Measurements from ENCODE around the gene FTL. TPM values are rescaled to one million over a fixed set of nuclear protein-coding genes. Genes with fewer than 3 reads are reported as not detected.
A peak's percentile ranks its signal among the peaks of the same experiment; 100 is the strongest.

The FTL gene
- total and polyA plus RNA-seq, 2 experiments from 2014 or later = 8,878 to 15,987 TPM

DNA sequence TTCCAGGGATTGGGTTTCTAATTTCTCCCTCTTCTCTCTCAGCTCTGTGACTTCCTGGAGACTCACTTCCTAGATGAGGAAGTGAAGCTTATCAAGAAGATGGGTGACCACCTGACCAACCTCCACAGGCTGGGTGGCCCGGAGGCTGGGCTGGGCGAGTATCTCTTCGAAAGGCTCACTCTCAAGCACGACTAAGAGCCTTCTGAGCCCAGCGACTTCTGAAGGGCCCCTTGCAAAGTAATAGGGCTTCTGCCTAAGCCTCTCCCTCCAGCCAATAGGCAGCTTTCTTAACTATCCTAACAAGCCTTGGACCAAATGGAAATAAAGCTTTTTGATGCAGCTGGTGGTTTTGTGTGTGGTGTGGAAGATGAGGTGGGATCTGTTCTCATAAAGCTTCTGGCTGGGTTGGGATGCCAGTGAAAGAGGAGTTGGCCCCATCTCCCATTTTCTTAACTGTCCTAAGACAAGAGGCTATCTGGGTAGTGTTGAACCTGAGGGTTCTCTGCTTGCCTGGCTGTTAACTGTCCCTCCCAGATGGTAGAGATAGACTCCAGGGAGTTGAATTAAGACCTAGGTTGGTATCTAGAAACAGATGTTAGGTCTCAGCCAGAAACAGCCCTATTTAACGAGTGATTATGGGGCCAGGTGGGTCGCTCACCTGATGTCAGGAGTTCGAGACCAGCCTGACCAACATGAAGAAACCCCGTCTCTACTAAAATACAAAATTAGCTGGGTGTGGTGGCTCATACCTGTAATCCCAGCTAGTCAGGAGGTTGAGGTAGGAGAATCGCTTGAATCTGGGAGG lies 1.6 kb downstream of the FTL start:
- H3K27ac ChIP-seq = peak overlapping the region; percentile 83
- H3K9me3 ChIP-seq (ENCODE audit: low read depth) = no peaks in the 10 kb centered on the region
- peak overlapping the region; percentile 85 for H3K4me2 ChIP-seq
- no peaks in the 10 kb centered on the region for H3K27me3 ChIP-seq
- peak overlapping the region; percentile 83 for H3K4me3 ChIP-seq
- peaks cover 21% of the 10 kb centered on the region for H4K20me1 ChIP-seq (ENCODE audit: insufficient read depth, poor library complexity, severe bottlenecking)
- H3K79me2 ChIP-seq = peaks cover 20% of the 10 kb centered on the region
- DNase-seq (ENCODE audit: low spot score) = no peak
- H3K36me3 ChIP-seq (replicated peaks; ENCODE audit: insufficient read depth, low read depth) = no peaks in the 10 kb centered on the region
- TF ChIP-seq EZH2 (IDR thresholded peaks at IDR 0.05; ENCODE audit: borderline replicate concordance) = no peak
- TF ChIP-seq, protein P1, sequence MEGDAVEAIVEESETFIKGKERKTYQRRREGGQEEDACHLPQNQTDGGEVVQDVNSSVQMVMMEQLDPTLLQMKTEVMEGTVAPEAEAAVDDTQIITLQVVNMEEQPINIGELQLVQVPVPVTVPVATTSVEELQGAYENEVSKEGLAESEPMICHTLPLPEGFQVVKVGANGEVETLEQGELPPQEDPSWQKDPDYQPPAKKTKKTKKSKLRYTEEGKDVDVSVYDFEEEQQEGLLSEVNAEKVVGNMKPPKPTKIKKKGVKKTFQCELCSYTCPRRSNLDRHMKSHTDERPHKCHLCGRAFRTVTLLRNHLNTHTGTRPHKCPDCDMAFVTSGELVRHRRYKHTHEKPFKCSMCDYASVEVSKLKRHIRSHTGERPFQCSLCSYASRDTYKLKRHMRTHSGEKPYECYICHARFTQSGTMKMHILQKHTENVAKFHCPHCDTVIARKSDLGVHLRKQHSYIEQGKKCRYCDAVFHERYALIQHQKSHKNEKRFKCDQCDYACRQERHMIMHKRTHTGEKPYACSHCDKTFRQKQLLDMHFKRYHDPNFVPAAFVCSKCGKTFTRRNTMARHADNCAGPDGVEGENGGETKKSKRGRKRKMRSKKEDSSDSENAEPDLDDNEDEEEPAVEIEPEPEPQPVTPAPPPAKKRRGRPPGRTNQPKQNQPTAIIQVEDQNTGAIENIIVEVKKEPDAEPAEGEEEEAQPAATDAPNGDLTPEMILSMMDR (IDR thresholded peaks at IDR 0.05; ENCODE audit: poor library complexity) = no peak
- no peak for TF ChIP-seq EZH2phosphoT487 (IDR thresholded peaks at IDR 0.05; ENCODE audit: low read depth, severe bottlenecking, unreplicated experiment)
- H2AFZ ChIP-seq = no peak overlapping the region
- H3K9me2 ChIP-seq (replicated peaks; ENCODE audit: insufficient read depth) = no peaks in the 10 kb centered on the region
- 84% methylated on average over 10 of the region's 10 CpGs for WGBS (ENCODE audit: low lambda C conversion rate, missing lambda C conversion rate)
- peaks cover 26% of the 10 kb centered on the region for H3K4me1 ChIP-seq (ENCODE audit: insufficient read depth)

DNA sequence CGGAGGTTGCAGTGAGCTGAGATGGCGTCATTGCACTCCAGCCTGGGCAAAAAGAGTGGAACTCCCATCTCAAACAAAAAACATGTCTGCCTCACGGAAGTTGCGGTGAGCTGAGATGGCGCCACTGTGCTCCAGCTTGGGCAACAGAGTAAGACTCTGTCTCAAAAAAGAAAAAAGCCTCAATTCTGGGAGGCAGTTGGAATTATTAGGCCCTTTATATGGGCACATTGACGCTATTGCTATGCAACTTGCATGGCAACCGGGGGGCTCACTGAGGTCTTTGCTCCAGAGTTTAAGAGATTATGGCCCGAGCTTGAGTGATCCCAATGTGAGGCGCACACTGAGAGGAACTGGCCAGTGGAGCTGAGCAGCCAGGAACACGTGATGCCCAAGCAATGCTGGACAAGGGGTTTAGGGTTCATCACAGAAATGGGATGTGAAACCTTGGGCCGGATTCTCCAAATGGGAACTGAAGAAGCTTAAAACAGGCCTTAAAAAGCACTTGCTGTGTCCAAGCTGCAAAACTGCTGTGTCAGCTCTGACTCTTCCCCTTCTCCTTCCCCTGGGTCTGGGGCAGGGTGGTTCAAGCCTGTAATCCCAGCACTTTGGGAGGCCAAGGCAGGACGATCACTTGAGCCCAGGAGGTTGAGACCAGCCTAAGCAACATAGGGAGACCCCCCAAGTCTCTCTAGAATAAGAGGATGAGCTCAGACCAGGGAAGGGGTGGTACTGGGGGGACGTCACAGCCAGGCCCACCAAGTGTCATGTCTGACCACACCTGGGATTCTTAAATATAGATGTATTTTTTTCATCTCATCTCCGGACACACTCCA lies 2.5 kb downstream of the FTL start:
- Histone ChIP-seq H3K9me2 (replicated peaks; ENCODE audit: insufficient read depth) (no peaks in the 10 kb centered on the region), H3K4me1 (ENCODE audit: insufficient read depth) (peaks cover 17% of the 10 kb centered on the region), H3K4me3 (peak overlapping the region; percentile 83), H3K27ac (peak overlapping the region; percentile 83), H3K4me2 (peak overlapping the region; percentile 85), H4K20me1 (ENCODE audit: insufficient read depth, poor library complexity, severe bottlenecking) (peaks cover 21% of the 10 kb centered on the region), H3K9me3 (ENCODE audit: low read depth) (no peaks in the 10 kb centered on the region), H3K79me2 (peaks cover 20% of the 10 kb centered on the region), H3K36me3 (replicated peaks; ENCODE audit: insufficient read depth, low read depth) (no peaks in the 10 kb centered on the region), H2AFZ (no peak overlapping the region), H3K27me3 (no peaks in the 10 kb centered on the region)
- peak; percentile 71 for DNase-seq (ENCODE audit: low spot score)
- 83% methylated on average over 14 of the region's 14 CpGs for whole genome bisulfite sequencing (ENCODE audit: low lambda C conversion rate, missing lambda C conversion rate)
- TF ChIP-seq, protein P1 (IDR thresholded peaks at IDR 0.05; ENCODE audit: poor library complexity) = no peak
- TF ChIP-seq EZH2phosphoT487 (IDR thresholded peaks at IDR 0.05; ENCODE audit: low read depth, severe bottlenecking, unreplicated experiment) (no peak), EZH2 (IDR thresholded peaks at IDR 0.05; ENCODE audit: borderline replicate concordance) (no peak)

DNA sequence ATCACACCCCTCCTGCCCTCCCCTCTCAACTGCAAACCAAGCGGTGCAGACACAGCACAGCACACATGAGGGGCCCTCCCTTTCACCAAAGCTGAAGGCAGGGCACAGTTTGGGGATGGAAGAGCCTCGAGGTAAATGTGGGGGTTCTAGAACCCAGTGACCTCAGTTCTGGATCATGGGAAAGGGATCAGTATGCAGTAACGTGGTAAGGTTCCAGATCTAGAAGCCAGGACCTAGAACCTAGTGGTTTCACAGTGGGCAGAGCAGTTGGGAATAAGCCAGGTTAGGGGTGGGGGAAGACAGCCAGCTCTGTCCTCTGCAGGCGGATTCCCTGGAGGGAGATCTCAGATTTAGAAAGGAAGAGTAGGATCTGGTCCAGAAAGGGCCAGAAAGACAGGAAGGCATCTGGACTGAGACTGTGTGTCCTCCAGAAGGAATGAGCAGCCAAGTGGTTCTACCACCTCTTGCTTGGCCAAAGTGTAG lies 3.1 kb downstream of the FTL start:
- Histone ChIP-seq H4K20me1 (ENCODE audit: insufficient read depth, poor library complexity, severe bottlenecking) (peaks cover 21% of the 10 kb centered on the region), H3K9me3 (ENCODE audit: low read depth) (no peaks in the 10 kb centered on the region), H3K27me3 (no peaks in the 10 kb centered on the region), H2AFZ (no peak overlapping the region), H3K79me2 (peaks cover 20% of the 10 kb centered on the region), H3K4me1 (ENCODE audit: insufficient read depth) (peaks cover 16% of the 10 kb centered on the region), H3K27ac (peak overlapping the region; percentile 83), H3K36me3 (replicated peaks; ENCODE audit: insufficient read depth, low read depth) (no peaks in the 10 kb centered on the region), H3K4me3 (no peak overlapping the region), H3K9me2 (replicated peaks; ENCODE audit: insufficient read depth) (no peaks in the 10 kb centered on the region), H3K4me2 (peak overlapping the region; percentile 85)
- 88% methylated on average over 4 of the region's 4 CpGs for WGBS (ENCODE audit: low lambda C conversion rate, missing lambda C conversion rate)
- TF ChIP-seq EZH2 (IDR thresholded peaks at IDR 0.05; ENCODE audit: borderline replicate concordance) = no peak
- DNase-seq (ENCODE audit: low spot score) = no peak
